ENCODE results near the gene TM4SF20.
"Not testable (repeated sequence)": the region's sequence is repeated elsewhere in the genome, so short reads cannot be mapped to it uniquely, and the experiment has no call there.

TM4SF20 gene

GRCh38 chr2:227364585-227365263 lies 14.4 kb downstream of the TM4SF20 start:
- DNase-seq, result not testable (repeated sequence)

GRCh38 chr2:227363756-227364155 lies 15.3 kb downstream of the TM4SF20 start:
- no peak for DNase-seq

- no peak for DNase-seq
These were observed 18.8 kb downstream of the TM4SF20 start for GRCh38 chr2:227360351-227360750.

DNA sequence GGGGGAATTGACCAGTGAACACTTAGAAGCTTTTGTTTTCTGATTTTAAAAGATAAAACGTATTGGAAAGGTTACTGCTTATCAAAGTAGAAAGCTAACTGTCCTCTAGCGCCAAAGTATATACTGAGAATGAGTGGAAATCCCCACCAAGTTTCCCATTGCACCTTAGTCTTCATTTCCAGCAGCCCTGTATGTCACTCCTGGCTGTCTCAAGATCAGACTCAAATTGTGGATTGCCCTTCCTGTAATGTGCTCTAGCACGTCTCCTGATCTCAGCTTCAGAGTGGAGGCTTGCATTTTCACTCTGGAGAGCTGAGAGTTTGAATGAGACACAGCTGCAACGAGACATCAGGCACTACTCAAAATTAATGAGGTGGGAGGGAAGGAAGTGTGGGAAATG lies 27.5 kb downstream of the TM4SF20 start:
- no peak for DNase-seq

- no peak for DNase-seq
These were observed 29.0 kb downstream of the TM4SF20 start for GRCh38 chr2:227349989-227350612.

DNA sequence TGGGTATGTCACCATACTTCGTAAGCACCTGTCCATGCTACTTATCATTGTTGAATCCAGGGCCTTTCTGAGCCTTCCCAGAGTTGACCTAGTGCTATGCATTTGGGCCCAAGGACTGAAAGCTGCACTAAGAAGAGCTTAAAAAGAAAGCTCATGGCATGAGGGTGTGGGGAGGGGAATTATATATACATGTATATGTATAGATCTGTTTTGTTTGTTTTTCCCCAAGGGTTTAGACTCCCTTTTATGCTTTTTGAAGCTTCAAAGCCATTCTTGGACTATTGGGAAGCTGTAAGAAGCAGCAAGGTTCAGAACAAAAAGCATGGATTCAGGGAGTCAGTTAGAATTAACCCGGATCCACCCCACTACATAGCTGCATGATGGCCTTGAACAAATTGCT lies 30.8 kb downstream of the TM4SF20 start:
- no peak for DNase-seq

DNA sequence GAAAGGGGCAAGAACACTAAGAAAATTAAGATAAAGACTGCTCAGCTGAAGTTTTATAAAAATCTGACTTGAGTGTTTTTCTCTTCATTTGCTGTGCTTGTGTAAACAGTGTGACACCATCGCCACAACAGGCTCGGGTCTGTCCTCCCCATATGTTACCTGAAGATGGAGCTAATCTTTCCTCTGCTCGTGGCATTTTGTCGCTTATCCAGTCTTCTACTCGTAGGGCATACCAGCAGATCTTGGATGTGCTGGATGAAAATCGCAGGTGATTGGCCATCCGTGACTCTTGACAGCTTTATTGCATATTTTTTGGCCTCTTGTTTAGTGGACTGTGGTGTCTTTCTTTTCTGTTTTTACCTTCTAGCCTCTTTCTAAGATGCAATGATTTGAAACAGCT lies 32.0 kb downstream of the TM4SF20 start:
- no peak for DNase-seq

GRCh38 chr2:227344231-227344630 lies 34.9 kb downstream of the TM4SF20 start:
- no peak for DNase-seq

DNA sequence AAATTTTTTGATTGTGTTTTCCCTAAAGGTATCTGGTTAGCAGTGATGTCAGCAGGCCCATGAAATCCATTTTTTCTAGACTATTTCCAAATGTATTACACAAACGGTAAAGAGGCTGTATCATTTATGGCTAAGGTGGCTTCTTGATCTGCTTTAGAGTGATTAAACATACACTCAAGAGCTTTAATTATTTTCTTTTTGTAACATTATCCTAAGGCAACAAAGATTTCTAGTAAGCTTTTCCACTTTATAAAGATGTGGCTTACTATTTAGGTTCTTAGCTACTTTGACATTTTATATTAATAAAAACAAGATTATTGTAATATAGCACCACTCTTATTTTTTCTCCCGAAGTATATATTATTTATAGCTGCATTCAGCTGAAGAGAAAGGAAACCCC lies 37.6 kb downstream of the TM4SF20 start:
- DNase-seq, result no peak

- DNase-seq, result no peak
These were observed 39.0 kb downstream of the TM4SF20 start for GRCh38 chr2:227340106-227340505.

DNA sequence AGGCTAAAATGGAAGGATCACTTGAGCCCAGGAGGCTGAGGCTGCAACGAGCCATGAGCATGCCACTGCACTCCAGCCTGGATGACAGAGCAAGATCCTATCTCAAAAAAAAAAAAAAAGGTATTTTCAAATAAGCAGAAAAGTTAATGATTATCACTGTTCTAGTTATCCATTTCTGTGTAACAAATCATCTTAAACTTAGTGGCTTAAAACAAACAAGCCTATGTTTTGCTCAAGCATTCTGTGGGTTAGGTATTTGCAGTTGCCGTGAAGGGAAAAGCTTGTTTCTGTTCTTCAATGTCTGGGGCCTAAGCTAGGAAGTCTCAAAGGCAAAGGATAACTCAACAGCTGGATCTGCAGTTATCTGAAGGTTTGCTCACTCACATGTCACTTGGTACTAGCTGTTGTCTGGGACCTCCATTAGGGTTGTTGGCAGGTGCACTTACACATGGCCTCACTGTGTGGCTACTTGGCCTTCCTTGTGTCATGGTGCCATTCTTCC lies 40.0 kb downstream of the TM4SF20 start:
- DNase-seq, result no peak

- no peak for DNase-seq
These were observed 41.7 kb downstream of the TM4SF20 start for GRCh38 chr2:227337442-227337841.

DNA sequence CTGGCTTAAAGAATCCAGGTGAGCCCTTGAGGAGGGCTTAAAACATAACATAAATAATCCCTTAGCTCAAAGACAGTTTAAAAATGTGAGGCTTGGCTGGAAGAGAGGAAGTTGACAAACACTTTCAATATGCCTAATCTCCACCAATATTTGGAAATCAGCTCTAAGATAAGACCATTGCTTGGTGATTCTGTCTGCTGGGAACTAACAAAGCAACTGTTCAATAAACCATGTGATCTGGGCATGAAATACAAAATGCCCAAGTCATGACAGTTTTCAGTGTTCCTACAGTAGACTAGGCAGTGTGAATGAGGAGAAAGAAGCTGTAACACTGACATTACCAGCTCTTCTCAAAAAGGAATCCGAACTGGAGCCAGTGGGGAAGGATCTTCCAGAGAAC lies 43.4 kb downstream of the TM4SF20 start:
- no peak for DNase-seq

GRCh38 chr2:227326783-227327182 lies 52.3 kb downstream of the TM4SF20 start:
- no peak for DNase-seq

- peak; percentile 1 to 6 for DNase-seq
These were observed 53.3 kb downstream of the TM4SF20 start for GRCh38 chr2:227325839-227326195.

- peak; percentile 88 to 89 for DNase-seq
These were observed 53.9 kb downstream of the TM4SF20 start, which contains the start of gene MFF for GRCh38 chr2:227324995-227325838. MFF (plus strand) TSS chr2:227325251; CDS start chr2:227330666, 5,415 bp downstream.

GRCh38 chr2:227324642-227324994 lies 54.5 kb downstream of the TM4SF20 start:
- peak in 1 of 2 donors; percentile 2 for DNase-seq

DNA sequence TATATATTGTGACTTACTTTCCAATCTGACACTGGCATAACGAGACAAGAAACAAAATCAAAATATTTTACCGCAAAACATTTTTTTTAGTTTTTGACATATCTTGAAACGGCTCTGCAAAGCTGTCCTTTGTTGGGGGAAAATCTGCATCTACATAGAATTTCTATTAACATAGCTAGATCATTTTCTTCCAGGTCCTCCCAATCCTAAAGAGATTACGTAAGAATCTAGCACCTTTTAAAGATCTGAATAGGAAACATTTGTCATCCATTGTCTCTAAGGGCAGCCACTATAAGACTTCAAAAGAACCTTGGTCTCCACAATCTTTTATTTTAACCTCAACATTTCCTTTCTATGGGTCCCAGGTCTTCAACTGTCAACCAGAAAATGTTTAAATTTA lies 55.3 kb downstream of the TM4SF20 start:
- DNase-seq, result no peak

- DNase-seq, result no peak
These were observed 56.4 kb downstream of the TM4SF20 start for GRCh38 chr2:227322530-227323205.

DNA sequence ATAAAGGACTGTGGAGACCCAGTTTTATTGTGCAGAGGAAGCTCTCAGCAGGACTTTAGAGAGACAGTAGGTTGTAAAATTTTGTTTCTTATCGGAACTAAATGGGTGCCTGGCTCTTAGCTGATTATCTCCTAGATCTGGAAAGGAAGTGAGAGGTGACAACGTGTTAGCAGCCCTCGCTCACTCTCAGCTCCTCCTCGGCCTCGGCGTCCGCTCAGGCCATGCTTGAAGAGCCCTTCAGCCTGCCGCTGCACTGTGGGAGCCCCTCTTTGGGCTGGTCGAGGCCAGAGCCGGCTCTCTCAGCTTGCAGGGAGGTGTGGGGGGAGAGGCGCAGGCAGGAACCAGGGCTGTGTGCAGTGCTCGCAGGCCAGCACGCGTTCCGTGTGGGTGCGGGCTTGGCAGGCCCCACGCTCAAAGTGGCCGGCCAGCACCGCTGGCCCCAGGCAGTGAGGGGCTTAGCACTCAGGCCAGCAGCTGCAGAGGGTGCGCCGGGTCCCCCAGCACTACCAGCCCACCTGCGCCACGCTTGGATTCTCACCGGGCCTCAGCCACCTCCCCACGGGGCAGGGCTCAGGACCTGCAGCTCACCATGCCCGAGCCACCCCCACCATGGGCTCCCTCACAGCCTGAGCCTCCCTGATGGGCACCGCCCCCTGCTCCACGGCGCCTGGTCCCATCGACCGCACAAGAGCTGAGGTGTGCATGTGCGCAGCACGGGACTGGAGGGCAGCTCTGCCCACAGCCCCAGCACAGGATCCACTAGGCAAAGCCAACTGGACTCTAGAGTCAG lies 58.6 kb downstream of the TM4SF20 start:
- DNase-seq, result no peak

- DNase-seq, result no peak
These were observed 61.3 kb downstream of the TM4SF20 start for GRCh38 chr2:227317834-227318233.

DNA sequence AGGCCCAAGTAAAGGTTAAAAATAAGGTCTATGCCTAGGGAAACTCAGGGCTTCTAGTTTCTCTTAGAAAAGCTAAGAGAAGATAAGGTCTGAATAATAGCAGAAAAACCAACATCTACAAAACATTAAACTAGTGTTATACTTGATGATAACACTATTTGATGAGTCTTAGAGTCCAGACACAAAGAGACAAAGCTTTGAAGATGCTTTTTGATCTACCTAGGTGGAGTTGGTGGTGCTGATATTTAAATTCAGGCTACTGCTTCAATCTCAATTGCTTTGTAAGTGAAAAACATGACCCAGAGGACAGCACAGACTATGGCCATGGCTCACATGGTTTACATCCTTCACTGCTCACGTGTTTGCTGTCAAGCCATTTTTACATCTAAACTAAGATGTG lies 65.8 kb downstream of the TM4SF20 start:
- DNase-seq, result no peak
